ENCODE measurements around the gene RPL34.

RPL34 gene

GRCh38 chr4:108624263-108625056 is 4.1 kb downstream of the RPL34 start:
- no peak for DNase-seq

DNA sequence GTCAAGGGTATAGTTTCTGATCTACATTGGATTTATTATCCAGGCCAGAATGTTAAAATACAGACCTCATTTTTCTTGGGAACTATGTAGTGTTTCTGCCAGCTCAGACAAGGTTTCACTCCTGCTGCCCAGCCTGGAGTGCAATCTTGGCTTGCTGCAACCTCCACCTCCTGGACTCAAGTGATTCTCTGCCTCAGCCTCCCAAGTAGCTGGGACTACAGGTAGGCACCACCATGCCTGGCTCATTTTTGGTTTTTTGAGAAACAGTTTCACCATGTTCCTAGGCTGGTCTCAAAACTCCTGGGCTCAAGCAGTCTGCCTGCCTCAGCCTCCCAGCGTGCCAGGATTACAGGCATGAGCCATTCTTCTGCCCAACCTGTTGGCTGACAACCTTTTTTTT is 5.7 kb downstream of the RPL34 start:
- DNase-seq: no peak

DNA sequence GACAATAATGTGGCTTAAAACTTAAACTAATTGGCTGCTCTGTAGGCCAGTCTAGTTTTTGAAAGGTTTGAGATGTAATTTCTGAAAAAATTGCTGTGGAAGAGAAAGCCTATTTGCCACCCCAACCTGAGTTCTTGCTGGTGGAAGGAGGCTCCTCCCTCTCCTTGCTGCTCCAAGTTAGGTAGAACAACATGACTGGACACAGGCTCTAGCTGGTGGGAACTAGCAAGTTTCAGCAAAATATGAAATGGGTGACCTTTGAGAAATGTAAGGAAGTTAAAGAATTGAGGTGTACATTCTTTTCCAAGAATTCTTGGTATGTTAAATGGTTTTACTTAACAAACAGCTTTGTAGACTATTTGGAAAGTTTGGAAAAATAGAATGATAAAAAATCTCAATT is 8.0 kb downstream of the RPL34 start:
- no peak for DNase-seq

DNA sequence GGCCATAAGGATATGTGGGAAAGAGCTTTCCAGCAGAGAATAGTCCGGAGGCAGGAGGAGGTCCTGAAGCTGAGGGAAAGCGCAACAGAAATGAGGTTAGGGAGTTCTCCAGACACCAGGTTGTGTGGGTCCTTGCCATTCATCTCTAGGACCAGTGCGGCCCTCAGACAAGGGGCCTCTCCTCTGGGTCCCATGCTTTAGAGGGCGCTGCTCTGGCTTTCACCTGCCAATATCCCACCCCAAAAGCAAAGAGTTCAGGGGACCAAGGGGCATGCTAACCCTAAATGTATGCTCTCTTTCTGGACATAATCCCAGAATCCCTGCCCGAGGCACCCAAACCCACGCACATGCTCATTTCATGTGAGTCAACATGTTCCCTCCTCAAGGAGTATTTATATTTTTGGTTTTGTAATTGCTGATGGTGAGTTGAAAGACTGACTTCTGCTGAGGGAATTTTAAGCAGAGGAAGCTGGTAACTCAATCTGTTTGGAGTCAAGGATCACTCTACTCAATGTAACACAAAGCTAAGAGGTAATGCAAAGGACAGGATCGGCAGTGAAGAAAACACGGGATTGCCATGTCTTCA is 14.8 kb downstream of the RPL34 start:
- DNase-seq: no peak

GRCh38 chr4:108636246-108636645 is 15.9 kb downstream of the RPL34 start:
- no peak for DNase-seq

GRCh38 chr4:108637856-108638255 is 17.5 kb downstream of the RPL34 start:
- DNase-seq: no peak

- DNase-seq: no peak
Observed at GRCh38 chr4:108644237-108644636, 23.9 kb downstream of the RPL34 start.

DNA sequence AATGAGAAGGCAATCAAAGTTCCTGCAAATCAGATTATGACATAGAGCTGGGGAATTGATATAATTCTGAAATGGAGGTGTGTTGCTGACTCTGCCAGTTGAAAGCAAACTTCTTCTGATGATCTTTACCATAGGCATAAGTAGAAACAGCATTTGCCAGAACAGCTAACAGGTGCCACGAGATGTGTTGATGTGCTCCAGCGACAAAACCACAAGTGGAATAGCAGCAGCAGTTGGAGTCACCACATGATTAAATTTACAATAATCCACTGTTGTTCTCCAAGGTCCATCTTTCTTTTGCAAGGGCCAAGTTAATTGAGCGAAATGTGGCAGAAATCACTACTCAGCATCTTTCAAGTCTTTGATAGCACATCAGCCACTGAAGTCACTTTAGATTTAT is 26.3 kb downstream of the RPL34 start:
- no peak for DNase-seq

GRCh38 chr4:108649863-108650211 is 29.5 kb downstream of the RPL34 start:
- no peak for DNase-seq

DNA sequence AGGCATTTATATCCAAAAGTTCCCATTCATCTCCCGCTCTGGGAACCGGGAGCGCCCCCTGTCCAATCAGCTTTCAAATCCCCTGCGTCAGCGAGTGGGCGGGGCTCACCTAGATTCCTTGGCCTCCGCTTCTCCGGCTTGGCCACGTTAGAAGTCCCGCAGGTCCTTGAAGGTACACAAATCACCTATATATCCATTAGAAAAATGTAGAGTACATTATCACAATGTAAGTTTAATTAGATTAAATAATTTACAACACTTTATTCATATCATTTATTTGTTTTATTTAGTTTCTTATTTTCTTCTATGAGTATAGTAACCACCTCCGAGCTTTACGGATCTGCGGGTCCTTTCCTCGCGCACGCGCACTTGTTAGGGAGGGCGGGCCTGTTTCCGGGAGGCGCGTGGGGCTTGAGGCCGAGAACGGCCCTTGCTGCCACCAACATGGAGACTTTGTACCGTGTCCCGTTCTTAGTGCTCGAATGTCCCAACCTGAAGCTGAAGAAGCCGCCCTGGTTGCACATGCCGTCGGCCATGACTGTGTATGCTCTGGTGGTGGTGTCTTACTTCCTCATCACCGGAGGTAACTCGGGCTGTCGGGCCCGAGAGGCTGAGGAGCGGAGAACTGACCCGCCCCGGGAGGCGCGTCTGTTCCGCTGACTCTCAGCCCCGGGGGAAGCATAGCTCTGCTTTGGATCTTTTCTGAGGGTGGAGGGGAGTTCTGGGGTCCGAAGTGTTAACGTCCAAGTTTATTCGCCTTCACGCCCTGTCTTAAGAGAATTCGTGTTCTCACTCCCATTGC is 30.0 kb downstream of the RPL34 start, which contains the start of gene OSTC:
TSS of gene OSTC (plus strand) at position 388 of the 802 bp plus-strand sequence. CDS start at position 445, 57 bp downstream.
- DNase-seq: peak; percentile 89

GRCh38 chr4:108651014-108651791 is 30.8 kb downstream of the RPL34 start:
- no peak for DNase-seq

- no peak for DNase-seq
Observed at GRCh38 chr4:108662629-108663028, 42.3 kb downstream of the RPL34 start.

DNA sequence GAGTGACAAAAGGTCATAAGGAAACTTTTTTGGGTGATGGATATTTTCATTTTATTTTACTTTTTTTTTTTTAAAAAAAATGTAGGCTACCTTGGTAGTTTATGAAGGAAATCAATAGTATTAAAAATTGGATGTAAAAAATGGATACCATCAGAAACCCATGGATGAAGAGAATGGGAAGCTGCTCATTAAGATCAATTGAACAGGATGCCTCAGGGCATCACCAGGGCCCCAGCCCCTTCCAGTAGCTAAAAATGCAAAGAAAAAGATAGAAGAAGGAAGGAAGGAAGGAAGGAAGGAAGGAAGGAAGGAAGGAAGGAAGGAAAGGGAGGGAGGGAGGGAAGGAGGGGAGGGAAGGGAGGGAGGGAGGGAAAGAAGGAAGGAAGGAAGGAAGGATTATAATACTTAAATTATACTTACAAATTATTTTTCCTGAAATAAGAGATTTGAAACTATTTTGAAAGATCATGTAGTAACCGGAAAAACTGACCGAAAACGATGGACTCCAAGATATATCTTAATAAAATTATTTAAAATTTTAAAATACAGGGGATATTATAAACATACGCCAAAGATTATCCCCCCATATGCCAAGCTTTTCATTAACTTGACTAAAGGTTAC is 54.1 kb downstream of the RPL34 start:
- no peak for DNase-seq

Data from stimulated activated CD4-positive, alpha-beta T cell treated with anti-CD3 and anti-CD28 coated beads, Interleukin-2, amount 100 ng/mL, for 48 hours (primary cell).